HepG2 (cell line): Measurements from ENCODE around the gene SWSAP1. TPM values are rescaled to one million over a fixed set of nuclear protein-coding genes. Genes with fewer than 3 reads are reported as not detected.
A peak's percentile ranks its signal among the peaks of the same experiment; 100 is the strongest.

Experiments
- ARNTL ChIP-seq: sonication (generic); formaldehyde crosslinking; IDR thresholded peaks from 2 replicates; pipeline ENCODE4 v1.4.0; 2020; ENCODE audit warnings: mild to moderate bottlenecking, missing genetic modification reagents
- FOXP1 ChIP-seq, 2 experiments: fragments of 450-650 bp in 1 of 2; IDR thresholded peaks; 2 replicates each; pipeline ENCODE4 v1.6.1; 2017 to 2018; ENCODE audit warnings: antibody characterized with exemption in 1 of 2
- GABPB1 ChIP-seq: IDR thresholded peaks from 2 replicates; pipeline ENCODE4 v1.6.1; 2016; ENCODE audit warnings: mild to moderate bottlenecking, missing genetic modification reagents, moderate library complexity, missing compliant biosample characterization
- GZF1 ChIP-seq: sonication (generic); formaldehyde crosslinking; IDR thresholded peaks from 2 replicates; pipeline ENCODE4 v1.5.1; 2020; ENCODE audit warnings: mild to moderate bottlenecking, missing genetic modification reagents
- HOXA3 ChIP-seq: sonication (generic); formaldehyde crosslinking; IDR thresholded peaks from 2 replicates; pipeline ENCODE4 v1.5.0; 2020; ENCODE audit warnings: missing genetic modification reagents
- KLF16 ChIP-seq, 2 experiments: sonication (generic) in 1 of 2; formaldehyde crosslinking in 1 of 2; IDR thresholded peaks; 2 replicates each; pipeline versions ENCODE4 v1.6.1 to v1.8.0; 2016 to 2023; ENCODE audit warnings: missing genetic modification reagents in 2 of 2, missing compliant biosample characterization in 1 of 2
- NONO ChIP-seq, 2 experiments: fragments of 450-650 bp in 1 of 2; sonication (generic) in 1 of 2; formaldehyde crosslinking in 1 of 2; IDR thresholded peaks in 1 of 2; conservative IDR thresholded peaks in 1 of 2; 2 replicates each; pipeline versions ENCODE4 v1.6.1 to v1.8.0; 2017 to 2022; ENCODE audit warnings: mild to moderate bottlenecking in 1 of 2, missing genetic modification reagents in 1 of 2, moderate library complexity in 1 of 2
- NR2F6 ChIP-seq, 2 experiments: IDR thresholded peaks; 2 replicates each; pipeline ENCODE4 v1.6.1; 2016; ENCODE audit warnings: antibody characterized with exemption in 1 of 2, mild to moderate bottlenecking in 1 of 2
- STAG1 ChIP-seq: sonication (generic); formaldehyde crosslinking; IDR thresholded peaks from 2 replicates; pipeline ENCODE4 v1.4.0; 2020; ENCODE audit warnings: missing genetic modification reagents
- XRCC5 ChIP-seq: fragments of 200-400 bp; formaldehyde crosslinking; optimal IDR thresholded peaks from 2 replicates; pipeline ENCODE3; 2017; ENCODE audit warnings: mild to moderate bottlenecking, low read length
- ZFP36 ChIP-seq: fragments of 150-350 bp; IDR thresholded peaks from 2 replicates; pipeline ENCODE4 v1.6.1; 2018; ENCODE audit warnings: borderline replicate concordance, low read length, low read depth; ENCODE audit not compliant: partially characterized antibody
- ZKSCAN8 ChIP-seq: IDR thresholded peaks from 2 replicates; pipeline ENCODE4 v1.6.1; 2016; ENCODE audit warnings: borderline replicate concordance, missing genetic modification reagents, missing compliant biosample characterization
- ZNF17 ChIP-seq: sonication (generic); formaldehyde crosslinking; IDR thresholded peaks from 2 replicates; pipeline ENCODE4 v1.5.0; 2020; ENCODE audit warnings: mild to moderate bottlenecking, missing genetic modification reagents
- ZNF253 ChIP-seq: sonication (generic); formaldehyde crosslinking; IDR thresholded peaks from 2 replicates; pipeline ENCODE4 v1.8.0; 2022; ENCODE audit warnings: mild to moderate bottlenecking, missing genetic modification reagents, borderline replicate concordance
- ZNF329 ChIP-seq: sonication (generic); formaldehyde crosslinking; IDR thresholded peaks from 2 replicates; pipeline ENCODE4 v1.9.0; 2021; ENCODE audit warnings: low read depth, mild to moderate bottlenecking, missing genetic modification reagents
- ZNF564 ChIP-seq: sonication (generic); formaldehyde crosslinking; IDR thresholded peaks from 2 replicates; pipeline ENCODE4 v1.8.1; 2023; ENCODE audit warnings: mild to moderate bottlenecking, missing genetic modification reagents
- ZNF572 ChIP-seq: sonication (generic); formaldehyde crosslinking; IDR thresholded peaks from 2 replicates; pipeline ENCODE4 v1.5.1; 2020; ENCODE audit warnings: mild to moderate bottlenecking, missing genetic modification reagents
- ZNF678 ChIP-seq: sonication (generic); formaldehyde crosslinking; IDR thresholded peaks from 2 replicates; pipeline ENCODE4 v1.4.0; 2020; ENCODE audit warnings: mild to moderate bottlenecking, missing genetic modification reagents
- polyA plus RNA-seq, 8 experiments: library from polyadenylated mRNA; depleted of rRNA in 3 of 8; stranded (reverse) in 7 of 8; unstranded in 1 of 8; fragments of >200 nt; fragmentation: Illumina TruSeq in 4 of 8; extraction: Trizol in 4 of 8; gene quantifications; 2 replicates each; pipeline versions ENCODE4 v1.2.1 to v1.2.3, GENCODE V29; 2011 to 2016; ENCODE audit warnings: low read depth in 4 of 8, missing spikeins in 1 of 8, mixed read lengths in 1 of 8; ENCODE audit not compliant: insufficient read depth in 1 of 8
- total RNA-seq, 5 experiments: library from RNA; depleted of rRNA; stranded (reverse); fragments of >200 nt; fragmentation: Illumina TruSeq; extraction: Trizol; gene quantifications; 2 replicates each; pipeline ENCODE4 v1.2.3, GENCODE V29; 2016; ENCODE audit warnings: low read depth in 1 of 5
- TF ChIP-seq, protein P1 (sequence below): IDR thresholded peaks from 2 replicates; pipeline ENCODE4 v1.6.1; 2018; ENCODE audit warnings: missing genetic modification reagents, mild to moderate bottlenecking, missing compliant biosample characterization
- TF ChIP-seq, protein P2 (sequence below): sonication (generic); formaldehyde crosslinking; IDR thresholded peaks from 2 replicates; pipeline ENCODE4 v1.4.0; 2020; ENCODE audit warnings: missing genetic modification reagents, mild to moderate bottlenecking, borderline replicate concordance
- TF ChIP-seq, protein P3 (sequence below): sonication (generic); formaldehyde crosslinking; IDR thresholded peaks from 2 replicates; pipeline ENCODE4 v1.8.0; 2022; ENCODE audit warnings: mild to moderate bottlenecking, missing genetic modification reagents, moderate library complexity
- TF ChIP-seq, protein P4 (sequence below): sonication (generic); formaldehyde crosslinking; IDR thresholded peaks from 2 replicates; pipeline ENCODE4 v1.5.1; 2020; ENCODE audit warnings: missing genetic modification reagents, mild to moderate bottlenecking, borderline replicate concordance

Gene SWSAP1
- total and polyA plus RNA-seq, 2 of the 13 experiments (the other 11 are each of a cell fraction or from before 2014, with no cell fraction given), result 2.7 to 3.3 TPM

DNA sequence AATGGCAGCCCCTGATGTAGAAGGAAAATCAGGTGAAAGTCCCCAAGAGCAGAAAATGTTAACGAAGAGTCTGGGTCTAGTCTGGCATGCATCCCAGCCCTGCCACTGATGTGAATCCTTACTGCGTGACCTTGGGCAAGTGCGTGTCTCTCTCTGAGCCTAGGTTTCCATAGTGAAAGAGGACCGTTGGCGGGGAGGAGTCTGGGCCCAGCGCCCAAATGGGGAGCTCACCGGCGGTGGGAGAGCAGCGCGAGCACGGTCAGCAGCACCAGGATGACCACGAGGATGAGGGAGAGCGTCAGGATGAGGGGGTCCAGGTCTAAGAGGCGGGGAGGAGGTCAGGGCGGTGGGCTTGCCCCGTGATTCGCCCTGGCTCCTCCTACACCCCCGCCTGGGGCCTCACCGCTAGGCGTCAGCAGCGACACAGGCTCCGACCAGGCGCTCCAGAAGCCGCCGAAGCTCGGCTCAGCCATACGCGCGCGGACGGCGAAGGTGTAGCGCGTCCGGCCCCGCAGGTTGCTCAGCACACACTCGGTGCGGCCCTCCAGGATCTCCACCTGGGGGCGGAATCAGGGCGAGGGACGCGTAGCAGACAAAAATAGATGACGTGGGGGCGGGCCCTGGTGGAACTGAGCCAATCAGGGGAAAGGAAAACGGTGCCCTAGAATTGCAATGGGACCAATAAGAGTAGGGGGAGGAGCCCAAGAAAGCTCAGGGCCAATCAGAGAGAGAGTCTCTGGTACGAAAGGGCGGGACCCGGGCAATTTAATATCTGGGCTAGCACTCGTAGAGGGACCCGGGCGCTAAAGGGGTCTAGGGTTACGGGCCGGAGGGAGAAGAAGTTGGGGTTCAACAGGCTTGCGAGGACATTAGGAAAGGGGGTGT is 6.4 kb downstream of the SWSAP1 start (continued):
- TF ChIP-seq, protein P1, sequence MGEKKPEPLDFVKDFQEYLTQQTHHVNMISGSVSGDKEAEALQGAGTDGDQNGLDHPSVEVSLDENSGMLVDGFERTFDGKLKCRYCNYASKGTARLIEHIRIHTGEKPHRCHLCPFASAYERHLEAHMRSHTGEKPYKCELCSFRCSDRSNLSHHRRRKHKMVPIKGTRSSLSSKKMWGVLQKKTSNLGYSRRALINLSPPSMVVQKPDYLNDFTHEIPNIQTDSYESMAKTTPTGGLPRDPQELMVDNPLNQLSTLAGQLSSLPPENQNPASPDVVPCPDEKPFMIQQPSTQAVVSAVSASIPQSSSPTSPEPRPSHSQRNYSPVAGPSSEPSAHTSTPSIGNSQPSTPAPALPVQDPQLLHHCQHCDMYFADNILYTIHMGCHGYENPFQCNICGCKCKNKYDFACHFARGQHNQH, result peak; percentile 52; the same call in 1 of the 2 replicates
- peak; percentile 78 for TF ChIP-seq STAG1 (CRISPR knock-in tag)
- TF ChIP-seq, protein P2, sequence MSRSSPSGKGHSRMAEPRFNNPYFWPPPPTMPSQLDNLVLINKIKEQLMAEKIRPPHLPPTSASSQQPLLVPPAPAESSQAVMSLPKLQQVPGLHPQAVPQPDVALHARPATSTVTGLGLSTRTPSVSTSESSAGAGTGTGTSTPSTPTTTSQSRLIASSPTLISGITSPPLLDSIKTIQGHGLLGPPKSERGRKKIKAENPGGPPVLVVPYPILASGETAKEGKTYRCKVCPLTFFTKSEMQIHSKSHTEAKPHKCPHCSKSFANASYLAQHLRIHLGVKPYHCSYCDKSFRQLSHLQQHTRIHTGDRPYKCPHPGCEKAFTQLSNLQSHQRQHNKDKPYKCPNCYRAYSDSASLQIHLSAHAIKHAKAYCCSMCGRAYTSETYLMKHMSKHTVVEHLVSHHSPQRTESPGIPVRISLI (CRISPR knock-in tag), result peak; percentile 36; the same call in 1 of the 2 replicates
- TF ChIP-seq, protein P3, sequence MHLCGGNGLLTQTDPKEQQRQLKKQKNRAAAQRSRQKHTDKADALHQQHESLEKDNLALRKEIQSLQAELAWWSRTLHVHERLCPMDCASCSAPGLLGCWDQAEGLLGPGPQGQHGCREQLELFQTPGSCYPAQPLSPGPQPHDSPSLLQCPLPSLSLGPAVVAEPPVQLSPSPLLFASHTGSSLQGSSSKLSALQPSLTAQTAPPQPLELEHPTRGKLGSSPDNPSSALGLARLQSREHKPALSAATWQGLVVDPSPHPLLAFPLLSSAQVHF (CRISPR knock-in tag), result no peak
- peak; percentile 83 for TF ChIP-seq HOXA3 (CRISPR knock-in tag)
- no peak for TF ChIP-seq ZNF564 (CRISPR knock-in tag)
- no peak for TF ChIP-seq ZNF17 (CRISPR knock-in tag)
- no peak for TF ChIP-seq ZNF329 (CRISPR knock-in tag)
- TF ChIP-seq ARNTL, result peak; percentile 69; the same call in 1 of the 2 replicates
- TF ChIP-seq KLF16 (CRISPR knock-in tag; IDR thresholded peaks at IDR 0.05), result peak in 1 of 2 experiments; percentile 86; a peak in 1 of 4 replicates
- TF ChIP-seq XRCC5, result peak; percentile 88
- TF ChIP-seq ZFP36, result no peak
- no peak for TF ChIP-seq GZF1 (CRISPR knock-in tag)
- no peak for TF ChIP-seq NR2F6 (IDR thresholded peaks at IDR 0.05)
- peak; percentile 49; the same call in 1 of the 2 replicates for TF ChIP-seq NR2F6 (CRISPR knock-in tag; IDR thresholded peaks at IDR 0.05)
- peak; percentile 63; the same call in 1 of the 2 replicates for TF ChIP-seq ZKSCAN8
- TF ChIP-seq ZNF572 (CRISPR knock-in tag), result 0 out of 2 replicates have a peak, but pooled peaks have one; percentile 73
- TF ChIP-seq ZNF253 (CRISPR knock-in tag), result no peak
- TF ChIP-seq NONO (IDR thresholded peaks at IDR 0.05), result no peak
- peak; percentile 78; the same call in 1 of the 2 replicates for TF ChIP-seq NONO (CRISPR knock-in tag; conservative IDR thresholded peaks at IDR 0.05)
- TF ChIP-seq FOXP1 (IDR thresholded peaks at IDR 0.05), result no peak
- no peak for TF ChIP-seq FOXP1 (CRISPR knock-in tag; IDR thresholded peaks at IDR 0.05)
- peak; percentile 83 for TF ChIP-seq GABPB1 (CRISPR knock-in tag)
- no peak for TF ChIP-seq ZNF678 (CRISPR knock-in tag)
- TF ChIP-seq, protein P4, sequence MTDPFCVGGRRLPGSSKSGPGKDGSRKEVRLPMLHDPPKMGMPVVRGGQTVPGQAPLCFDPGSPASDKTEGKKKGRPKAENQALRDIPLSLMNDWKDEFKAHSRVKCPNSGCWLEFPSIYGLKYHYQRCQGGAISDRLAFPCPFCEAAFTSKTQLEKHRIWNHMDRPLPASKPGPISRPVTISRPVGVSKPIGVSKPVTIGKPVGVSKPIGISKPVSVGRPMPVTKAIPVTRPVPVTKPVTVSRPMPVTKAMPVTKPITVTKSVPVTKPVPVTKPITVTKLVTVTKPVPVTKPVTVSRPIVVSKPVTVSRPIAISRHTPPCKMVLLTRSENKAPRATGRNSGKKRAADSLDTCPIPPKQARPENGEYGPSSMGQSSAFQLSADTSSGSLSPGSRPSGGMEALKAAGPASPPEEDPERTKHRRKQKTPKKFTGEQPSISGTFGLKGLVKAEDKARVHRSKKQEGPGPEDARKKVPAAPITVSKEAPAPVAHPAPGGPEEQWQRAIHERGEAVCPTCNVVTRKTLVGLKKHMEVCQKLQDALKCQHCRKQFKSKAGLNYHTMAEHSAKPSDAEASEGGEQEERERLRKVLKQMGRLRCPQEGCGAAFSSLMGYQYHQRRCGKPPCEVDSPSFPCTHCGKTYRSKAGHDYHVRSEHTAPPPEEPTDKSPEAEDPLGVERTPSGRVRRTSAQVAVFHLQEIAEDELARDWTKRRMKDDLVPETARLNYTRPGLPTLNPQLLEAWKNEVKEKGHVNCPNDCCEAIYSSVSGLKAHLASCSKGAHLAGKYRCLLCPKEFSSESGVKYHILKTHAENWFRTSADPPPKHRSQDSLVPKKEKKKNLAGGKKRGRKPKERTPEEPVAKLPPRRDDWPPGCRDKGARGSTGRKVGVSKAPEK (CRISPR knock-in tag), result no peak
